Measurements from ENCODE around the gene SLC16A7.

The SLC16A7 gene

GRCh38 chr12:59723520-59723919 lies 127.7 kb downstream of the SLC16A7 start:
- DNase-seq (ENCODE audit: low read depth, low spot score) = no peak
- no peak overlapping the region for H3K4me3 ChIP-seq (ENCODE audit: low read depth, low read length)
- no peak for TF ChIP-seq CTCF (IDR thresholded peaks at IDR 0.05; ENCODE audit: low read depth, low read length)
- in situ Hi-C loops (cut with HindIII; ENCODE audit: low sequenced_read_pairs) = no loop called here

- H3K4me3 ChIP-seq (ENCODE audit: low read depth, low read length) = no peak overlapping the region
- in situ Hi-C loops (cut with HindIII; ENCODE audit: low sequenced_read_pairs) = no loop called here
- no peak for DNase-seq (ENCODE audit: low read depth, low spot score)
- TF ChIP-seq CTCF (IDR thresholded peaks at IDR 0.05; ENCODE audit: low read depth, low read length) = no peak
These were observed 128.3 kb downstream of the SLC16A7 start for GRCh38 chr12:59724011-59724695.

GRCh38 chr12:59733200-59733599 lies 137.4 kb downstream of the SLC16A7 start:
- no peak for DNase-seq (ENCODE audit: low read depth, low spot score)
- no peak overlapping the region for H3K4me3 ChIP-seq (ENCODE audit: low read depth, low read length)
- TF ChIP-seq CTCF (IDR thresholded peaks at IDR 0.05; ENCODE audit: low read depth, low read length) = no peak
- in situ Hi-C loops (cut with HindIII; ENCODE audit: low sequenced_read_pairs) = no loop called here

DNA sequence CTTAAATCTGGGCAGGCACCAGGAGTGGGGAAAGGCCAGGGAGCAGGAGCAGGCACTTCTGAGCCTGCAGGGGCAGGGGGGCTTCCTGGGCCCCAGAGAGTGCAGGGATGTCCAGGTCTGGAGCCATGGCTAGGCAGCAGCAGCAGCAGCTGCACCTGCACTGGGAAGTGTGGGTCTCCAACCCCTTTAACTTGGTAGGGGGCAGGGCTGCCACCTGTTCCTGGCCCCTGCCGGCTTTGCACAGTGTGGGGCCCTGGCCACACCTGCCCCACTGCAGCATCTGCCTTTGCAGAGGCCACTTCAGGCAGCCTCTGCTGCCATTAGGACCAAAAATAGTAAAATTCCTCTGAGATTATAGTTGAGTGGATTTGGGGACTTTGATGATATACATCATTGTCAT lies 138.5 kb downstream of the SLC16A7 start:
- in situ Hi-C loops (cut with HindIII; ENCODE audit: low sequenced_read_pairs) = no loop called here
- TF ChIP-seq CTCF (IDR thresholded peaks at IDR 0.05; ENCODE audit: low read depth, low read length) = no peak
- DNase-seq (ENCODE audit: low read depth, low spot score) = no peak

DNA sequence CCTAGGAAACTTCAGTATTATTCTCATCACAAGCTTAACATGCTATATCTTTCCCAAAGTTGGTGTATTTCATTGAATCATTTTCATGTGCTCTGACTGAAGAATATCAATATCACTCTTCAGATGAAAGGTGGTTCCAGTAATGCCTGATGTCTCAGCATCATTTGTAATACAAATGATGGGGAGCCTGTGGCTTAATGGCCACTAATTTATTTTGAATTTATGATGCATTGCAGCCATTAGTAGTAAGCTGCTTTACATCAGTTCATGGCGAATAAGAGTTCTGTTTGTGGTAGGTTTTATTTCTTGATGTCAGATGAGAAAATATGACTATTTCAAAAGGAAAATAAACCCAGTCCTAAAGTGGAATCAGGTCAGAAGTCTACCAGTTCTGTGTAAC lies 139.4 kb downstream of the SLC16A7 start:
- in situ Hi-C loops (cut with HindIII; ENCODE audit: low sequenced_read_pairs) = no loop called here
- no peak for TF ChIP-seq CTCF (IDR thresholded peaks at IDR 0.05; ENCODE audit: low read depth, low read length)
- no peak for DNase-seq (ENCODE audit: low read depth, low spot score)
- no peak overlapping the region for H3K4me3 ChIP-seq (ENCODE audit: low read depth, low read length)

More for the DNA sequence above, 138.5 kb downstream of the SLC16A7 start:
- no peak overlapping the region for H3K4me3 ChIP-seq (ENCODE audit: low read depth, low read length)

GRCh38 chr12:59736359-59736758 lies 140.5 kb downstream of the SLC16A7 start:
- in situ Hi-C loops (cut with HindIII; ENCODE audit: low sequenced_read_pairs) = no loop called here
- no peak overlapping the region for H3K4me3 ChIP-seq (ENCODE audit: low read depth, low read length)
- TF ChIP-seq CTCF (IDR thresholded peaks at IDR 0.05; ENCODE audit: low read depth, low read length) = no peak

More at GRCh38 chr12:59736359-59736758, 140.5 kb downstream of the SLC16A7 start:
- no peak for DNase-seq (ENCODE audit: low read depth, low spot score)
